Glomerular visceral epithelial cell (primary cell): ENCODE measurements around the gene NGF.

Source experiments
- DNase-seq: peaks from one replicate; pipeline ENCODE4 v3.0.0-alpha.2; 2016; ENCODE audit errors: extremely low spot score

NGF gene

DNA sequence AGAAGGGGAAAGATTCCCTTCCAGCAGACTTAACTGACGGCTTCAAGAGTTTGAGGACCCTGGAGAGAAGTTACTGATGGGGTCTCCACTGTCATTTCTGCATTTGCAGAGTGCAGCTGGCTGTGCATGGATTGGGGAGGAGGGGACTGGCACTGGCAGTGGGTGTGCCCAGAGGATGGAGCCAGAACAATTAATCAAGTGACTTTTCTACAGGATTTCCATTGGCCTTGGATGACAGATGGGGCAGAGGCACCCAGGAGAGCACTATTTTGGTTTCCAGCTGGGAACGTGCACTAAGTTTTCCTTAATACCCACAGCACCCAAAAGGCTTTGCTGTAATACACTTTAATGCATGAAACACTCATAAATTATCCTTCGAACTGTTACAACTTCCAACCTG lies 1.3 kb downstream of the NGF start:
- DNase-seq: no peak

DNA sequence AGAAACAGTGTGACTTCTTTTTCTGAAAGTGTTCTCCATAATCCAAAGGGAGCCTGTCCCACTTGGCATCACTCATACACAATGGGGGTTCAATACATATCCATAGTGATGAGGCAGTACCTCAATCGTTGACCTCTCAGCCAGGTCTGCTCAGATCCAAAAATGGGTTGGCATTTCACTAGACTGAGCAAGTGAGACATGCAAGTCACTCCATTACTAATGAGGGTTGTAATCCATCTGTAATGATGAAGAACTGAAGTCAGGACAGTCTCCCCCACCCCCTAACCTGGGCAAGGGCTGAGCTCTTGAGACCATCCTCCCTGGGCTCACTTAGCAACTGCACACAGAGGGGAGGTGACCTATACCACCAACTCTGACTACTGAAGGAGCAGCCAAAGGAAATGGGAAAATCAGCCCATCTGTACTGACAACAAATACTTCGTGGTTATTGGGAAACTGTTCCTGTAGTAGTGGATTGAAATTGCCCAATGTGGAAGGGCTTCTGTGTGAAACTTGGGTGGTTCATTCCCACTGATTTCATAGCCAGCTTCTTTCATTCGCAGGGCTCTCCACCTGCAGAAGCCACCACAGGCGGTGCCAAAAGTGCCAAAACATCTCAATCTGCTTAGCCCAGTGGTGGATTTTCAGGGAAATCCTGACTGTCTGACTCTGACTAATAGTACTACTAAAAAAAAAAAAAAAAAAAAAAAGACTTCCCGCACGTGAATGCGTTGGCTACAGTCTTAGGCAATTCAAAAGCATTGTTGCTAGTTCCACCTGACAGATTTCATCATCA lies 5.0 kb downstream of the NGF start:
- peak; percentile 87 for DNase-seq

DNA sequence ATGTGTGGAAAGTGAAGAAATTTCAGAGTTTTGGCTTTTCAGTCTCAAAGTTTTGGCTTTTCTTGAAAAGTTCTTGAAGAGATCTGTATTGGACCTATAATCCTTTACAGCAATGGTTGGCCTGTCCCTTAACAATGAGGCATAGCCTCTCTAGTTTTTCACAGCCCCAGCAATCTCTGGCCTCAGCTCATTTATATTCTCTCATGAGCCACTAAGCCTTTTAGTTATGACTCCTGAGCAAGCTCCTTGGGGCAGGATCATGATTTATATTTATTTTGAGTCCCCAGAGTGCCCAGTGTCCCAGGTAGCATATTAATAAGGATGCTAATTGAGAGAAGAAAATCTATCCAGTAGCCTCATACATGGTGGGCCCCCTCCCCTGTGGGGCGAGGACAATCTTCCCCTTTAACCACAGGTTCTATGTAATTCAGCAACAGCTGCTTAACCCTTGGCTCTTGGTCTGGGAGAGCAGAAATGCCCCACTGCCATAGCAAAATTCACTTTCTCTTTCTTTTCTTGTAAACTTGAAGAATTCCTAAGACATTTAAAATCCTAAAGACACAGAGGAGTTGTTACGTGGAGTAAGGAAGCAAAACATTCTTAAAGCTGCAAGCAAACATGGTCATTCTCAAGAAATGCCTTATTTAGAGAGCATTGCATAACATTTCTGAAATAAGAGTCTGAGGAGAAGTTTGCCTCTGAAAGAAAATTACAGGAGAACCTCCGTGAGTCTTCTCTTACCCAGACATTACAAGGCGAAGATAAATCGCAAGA lies 6.3 kb downstream of the NGF start:
- DNase-seq: peak; percentile 44

DNA sequence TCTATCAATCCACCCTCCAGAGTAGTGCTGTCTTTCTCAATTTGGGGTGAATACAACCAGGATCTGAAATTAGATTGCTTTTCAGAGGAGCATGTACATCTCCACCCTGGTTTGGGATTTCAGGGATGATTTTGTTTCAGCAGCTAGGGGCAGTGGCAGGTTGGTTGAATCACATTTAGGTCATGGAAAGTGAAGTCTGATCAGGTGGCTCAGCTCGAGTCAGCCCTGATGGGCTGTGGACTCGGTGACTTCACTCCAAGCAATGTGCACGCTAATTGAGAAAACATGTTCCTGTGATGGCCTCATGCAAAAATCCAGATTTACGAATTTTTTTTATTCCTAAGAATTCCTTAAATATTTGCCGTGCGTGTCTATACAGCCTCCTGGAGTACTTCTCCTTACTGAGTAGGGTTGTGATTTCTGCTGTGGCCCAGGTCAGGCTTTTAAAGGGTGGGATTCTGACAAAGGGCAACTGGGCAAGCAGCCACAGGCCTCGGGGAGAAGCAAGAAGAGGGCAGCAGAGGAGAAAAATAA lies 7.5 kb downstream of the NGF start:
- DNase-seq: peak; percentile 90

DNA sequence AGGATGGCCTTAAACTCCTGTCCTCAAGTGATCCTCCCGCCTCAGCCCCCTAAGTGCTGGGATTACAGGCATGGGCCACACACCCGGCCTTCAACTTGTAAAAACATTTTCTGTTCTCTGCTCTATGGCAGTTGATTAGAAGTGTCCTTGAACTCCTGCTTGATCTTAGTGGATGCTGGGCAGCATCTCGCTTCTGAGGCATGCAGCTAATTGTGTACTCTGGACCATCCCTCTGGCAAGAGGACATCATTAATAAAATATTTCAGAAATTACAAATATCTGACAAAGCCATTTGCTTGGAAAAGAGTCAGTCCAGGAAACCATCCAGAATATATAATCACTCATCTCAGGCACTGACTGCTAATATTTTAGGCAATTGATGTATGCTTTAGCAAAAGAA lies 8.1 kb downstream of the NGF start:
- DNase-seq: no peak

DNA sequence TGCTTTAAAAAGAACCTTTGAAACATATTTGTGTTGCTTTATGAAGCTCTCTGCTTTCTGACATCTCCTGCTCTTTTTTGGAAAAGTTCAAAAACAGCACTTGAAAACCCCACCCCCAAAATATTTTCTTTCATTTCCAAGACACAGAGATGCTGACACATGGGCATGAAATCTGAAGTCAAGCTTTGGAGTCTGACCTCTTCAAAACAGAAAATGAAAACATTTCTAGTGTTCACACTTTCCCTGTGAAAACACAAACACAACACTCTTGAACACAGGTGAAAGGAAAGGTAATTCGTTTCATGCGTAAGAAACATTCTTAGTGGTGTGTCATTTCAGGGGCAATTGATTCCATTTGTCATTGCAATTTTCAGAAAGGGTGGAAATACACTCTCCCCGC lies 10.8 kb downstream of the NGF start:
- no peak for DNase-seq

DNA sequence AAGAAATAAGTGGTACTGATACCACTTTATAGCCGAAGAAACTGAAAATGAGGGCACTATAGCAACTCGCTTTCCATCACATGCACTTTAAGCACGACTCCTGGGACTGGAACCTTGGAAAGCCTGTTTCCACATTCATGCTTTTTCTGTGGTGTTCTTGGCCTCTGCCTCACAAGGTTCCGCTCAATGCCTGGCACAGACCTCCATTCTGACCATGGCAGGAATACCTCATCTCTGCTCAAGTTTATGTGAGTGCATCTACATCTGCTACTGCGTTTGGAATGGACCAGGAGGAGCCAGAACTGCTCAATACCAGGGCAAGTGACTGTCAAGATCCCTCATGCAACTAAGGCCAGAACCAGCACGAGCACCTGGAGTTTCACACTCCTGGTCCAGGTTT lies 11.6 kb downstream of the NGF start:
- no peak for DNase-seq

DNA sequence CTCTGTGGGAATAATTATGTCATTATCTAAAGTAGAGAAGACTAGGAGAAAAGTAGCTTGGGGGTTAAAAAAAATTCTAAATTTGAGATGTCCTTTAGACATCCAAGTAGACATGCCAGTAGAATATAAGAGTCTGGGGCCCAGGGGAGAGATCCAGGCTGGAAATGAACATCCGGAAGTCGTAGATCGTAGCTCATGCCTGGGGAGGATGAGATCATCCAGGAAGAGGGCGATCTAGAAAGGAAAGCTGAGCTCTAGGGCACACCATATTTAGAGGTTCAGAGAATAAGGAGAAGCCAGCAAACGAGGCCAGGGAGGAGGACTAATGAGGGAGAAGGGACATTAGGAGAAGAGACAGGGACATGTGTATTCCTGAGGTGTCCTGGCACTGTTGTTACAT lies 12.2 kb downstream of the NGF start:
- peak; percentile 71 for DNase-seq

DNA sequence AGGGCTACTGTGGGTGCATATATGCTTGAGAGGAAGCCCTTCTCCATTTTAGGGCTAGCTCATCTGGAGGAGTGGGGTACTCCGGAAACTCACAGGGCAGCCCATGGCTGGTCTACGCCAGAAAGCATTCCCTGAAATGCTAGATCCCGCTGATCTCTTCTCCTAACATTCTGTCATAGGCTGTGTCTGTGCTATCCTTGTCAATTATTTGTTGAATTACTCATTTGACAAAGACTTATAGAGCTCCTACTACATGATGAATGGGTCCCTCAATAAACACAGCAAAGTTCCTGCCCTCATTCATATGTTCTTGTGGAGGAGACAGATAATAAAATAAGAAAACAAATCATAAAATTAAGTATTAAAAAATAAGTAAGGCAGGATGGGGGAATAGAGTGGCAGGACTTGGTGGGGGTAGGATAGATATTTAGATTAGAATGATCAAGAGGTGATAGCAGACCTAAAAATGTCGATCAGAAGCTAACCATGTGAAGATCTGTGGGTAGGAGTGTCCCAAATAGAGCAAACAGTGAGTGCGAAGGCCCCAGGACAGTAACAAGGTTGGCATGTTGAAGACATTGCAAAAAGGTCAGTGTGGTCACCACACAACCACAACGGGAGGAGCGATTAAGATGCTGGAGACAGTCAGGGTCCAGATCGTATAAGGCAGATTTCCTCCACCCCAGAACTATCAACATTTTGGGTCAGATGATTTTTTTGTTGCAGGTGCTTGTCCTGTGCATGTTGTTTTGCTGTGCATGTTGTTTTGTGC lies 13.2 kb downstream of the NGF start:
- DNase-seq: peak; percentile 86

DNA sequence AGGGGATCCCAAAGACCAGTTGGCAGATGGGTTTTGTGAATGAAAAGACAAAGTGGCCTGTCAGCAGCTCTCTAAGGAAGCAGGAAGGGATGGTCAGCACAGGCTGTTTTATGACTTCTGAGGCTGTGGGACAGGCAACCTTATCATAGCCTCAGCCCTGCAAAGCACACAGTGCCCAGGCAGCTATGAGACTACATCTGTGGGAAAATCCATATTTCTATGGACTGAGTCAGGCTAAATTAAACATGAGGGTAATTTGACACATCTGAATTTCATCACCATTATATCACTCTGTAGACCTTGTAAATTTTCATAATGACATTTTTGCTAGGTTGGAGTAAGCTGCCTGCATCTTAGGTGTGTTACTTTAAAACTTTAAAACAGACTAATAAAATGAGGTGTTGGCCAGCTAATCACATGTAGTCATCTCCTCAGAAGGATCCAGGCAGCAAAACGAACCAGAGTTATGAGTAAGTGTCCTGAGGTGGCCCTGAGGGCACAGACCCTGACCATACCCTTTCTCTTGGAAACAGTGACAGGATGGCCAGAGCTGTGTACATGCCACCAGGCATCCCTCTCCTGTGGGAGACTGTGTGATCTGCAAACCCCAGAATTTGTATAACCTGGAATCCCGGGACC lies 14.6 kb downstream of the NGF start:
- peak; percentile 63 for DNase-seq

DNA sequence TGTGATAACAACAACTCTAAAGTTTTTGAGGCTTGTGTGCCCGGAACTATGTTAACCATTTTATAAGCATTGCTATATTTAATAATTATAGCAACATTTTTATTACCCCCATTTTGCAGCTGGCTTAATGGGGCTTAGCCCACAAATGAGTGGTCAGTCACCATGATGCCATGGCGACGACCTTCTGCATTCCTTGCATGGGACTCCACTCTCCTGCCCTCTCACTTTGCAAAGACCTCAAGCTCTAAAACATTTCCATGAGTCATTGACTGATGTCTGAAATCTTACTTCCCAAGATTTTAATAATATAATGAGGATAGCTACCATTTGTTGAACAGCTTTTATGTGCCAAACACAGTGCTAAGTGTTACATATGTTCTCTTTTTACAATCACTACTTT lies 15.4 kb downstream of the NGF start:
- peak; percentile 79 for DNase-seq

DNA sequence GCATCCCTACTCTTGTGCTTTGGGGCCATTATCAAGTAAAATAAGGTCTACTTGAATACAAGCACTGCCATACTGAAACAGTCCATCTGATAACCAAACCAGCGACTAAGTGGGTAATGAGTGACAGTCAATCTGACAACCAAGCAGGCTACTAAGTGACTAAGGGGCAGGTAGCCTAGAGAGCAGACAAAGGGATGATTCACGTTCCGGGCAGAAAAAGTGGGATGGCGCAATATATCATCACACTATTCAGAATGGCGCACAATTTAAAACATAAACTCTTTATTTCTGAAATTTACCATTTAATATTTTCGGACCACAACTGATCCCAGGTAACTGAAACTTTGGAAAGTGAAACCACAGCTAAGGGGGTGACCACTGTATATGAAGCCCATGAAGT lies 17.7 kb downstream of the NGF start:
- peak; percentile 46 for DNase-seq

DNA sequence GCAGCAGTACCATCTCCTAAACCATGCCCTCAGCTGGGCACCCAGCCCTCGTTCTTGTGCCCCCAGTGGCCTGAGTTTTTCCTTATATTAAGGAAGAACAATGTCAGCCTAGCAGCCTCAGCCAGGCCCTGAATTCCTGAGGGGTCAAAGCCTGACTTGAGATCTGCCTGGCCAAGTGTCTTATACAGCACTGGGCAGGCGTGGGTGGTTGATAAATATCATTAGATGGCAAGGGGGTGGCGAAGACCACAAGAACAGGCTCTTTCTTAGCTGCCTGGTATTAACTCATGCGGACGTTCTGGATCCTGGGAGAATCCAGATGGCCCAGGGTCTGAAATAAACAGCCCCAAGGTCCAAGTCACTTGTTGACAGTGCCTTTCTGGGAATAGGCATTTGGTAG lies 18.3 kb downstream of the NGF start:
- no peak for DNase-seq

DNA sequence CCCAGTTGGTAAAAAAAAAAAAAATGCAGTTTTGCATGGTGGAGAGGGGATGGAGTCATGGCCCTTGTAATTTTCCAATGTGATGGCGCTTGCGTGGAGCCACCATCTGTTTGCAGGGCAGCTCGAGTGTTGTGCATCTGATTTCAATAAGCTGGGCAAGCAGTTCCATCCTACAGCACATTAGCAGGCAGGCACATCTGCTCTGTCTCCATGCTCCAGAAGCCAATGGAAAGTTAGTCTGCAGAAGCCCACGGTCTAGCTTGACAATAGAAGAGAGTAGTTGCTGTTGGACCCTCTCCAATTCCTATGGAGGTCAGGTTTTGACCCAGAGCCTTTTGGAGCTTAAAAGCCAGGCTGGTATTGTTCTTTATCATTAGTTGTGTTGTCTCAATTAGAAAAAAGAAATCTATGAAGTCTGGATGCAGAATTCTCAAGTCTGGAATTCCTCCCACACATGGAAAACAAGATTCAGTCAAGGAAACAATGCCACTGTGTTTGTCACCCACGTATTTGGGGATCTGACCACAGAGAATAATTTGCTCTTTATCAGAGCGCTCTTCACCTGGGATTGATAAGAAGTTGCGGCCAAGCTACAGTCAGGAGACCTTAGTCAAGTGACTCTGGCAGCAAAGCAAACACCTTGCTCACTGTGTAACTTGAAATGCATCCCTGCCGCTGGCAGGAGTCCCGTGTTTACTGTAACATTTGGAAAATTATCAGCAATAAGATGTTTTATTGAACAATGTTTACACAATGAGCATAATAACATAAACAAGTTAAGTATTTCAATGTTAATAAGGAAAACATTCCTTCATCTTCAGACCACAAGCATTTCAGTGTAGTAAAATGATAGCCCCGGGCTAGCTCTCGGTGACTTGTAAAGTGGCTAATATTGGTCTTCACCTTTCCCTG lies 20.7 kb downstream of the NGF start:
- DNase-seq: no peak

DNA sequence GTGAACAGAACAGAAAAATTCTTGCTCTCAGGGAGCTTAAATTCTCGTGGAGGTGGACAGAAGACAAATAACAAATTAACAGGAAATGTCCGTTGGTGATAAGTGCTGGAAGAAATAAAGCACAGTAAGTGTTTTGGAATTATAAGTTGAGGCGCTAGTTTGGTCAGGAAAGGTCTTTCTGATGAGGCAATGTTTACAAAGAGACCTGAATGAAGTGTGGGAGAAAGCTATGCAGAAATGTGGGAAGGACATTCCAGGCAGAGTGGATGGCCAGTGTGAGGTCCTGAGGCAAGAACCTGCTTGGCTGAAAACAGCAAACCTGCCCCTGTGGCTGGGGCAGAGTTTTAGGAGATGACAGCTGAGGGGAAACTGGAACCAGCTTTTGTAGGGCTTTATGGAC lies 23.3 kb downstream of the NGF start:
- DNase-seq: peak; percentile 88

DNA sequence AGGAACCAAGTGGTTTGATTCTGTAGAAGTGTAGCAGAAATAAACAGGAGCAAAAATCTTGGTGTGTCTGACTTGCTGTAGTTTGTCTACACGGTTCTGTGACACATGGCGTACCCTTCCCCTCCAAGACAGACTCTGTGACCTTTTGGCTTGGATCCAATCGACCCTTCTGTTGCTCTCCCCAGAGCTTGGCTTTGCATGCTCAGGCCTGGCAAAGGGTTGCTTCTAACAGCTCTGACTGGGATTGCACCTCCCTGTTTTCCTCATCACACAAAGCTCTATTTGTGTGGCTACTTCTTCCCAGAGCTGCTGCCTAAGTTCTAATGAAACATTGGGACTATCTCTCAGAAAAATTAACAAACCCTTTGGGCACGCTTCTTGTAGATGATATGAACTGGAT lies 24.0 kb downstream of the NGF start:
- no peak for DNase-seq

DNA sequence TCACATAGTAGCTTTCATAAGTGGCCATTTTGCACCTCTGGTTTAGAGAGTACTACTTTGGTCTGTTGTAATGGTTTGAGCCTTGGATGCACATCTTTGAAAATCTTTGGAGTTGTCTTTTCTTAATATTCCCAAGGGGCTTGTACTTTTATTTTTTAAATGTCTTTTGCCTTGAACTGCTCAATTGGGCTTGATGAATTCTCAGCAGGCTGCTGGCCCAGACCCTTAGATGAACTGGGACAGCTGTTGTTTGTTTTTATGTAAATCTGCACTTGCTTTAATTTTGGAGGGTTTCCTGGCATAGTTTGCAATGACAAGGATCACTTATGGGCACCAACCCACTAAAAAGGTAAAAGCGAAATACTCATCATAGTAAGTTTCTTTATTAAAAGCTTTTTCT lies 24.9 kb downstream of the NGF start:
- no peak for DNase-seq

DNA sequence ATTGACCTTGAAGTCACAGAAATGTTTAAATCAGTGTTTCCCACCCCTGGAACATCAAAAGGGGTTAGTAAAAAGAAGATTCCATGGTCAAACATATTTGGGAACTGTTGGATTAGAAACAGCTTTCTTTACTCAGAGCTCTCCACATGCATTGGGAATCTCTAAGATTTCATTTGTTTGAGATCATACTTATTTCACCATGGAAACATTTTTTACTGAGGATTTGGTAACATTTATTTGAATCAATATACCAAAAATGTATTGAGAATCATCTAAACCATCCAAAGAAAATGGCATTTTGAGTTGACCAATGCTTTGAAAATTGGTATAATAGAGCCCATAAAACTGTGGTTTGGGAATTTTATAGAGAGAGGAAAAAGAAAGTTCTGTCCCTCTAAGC lies 25.3 kb downstream of the NGF start:
- DNase-seq: no peak

DNA sequence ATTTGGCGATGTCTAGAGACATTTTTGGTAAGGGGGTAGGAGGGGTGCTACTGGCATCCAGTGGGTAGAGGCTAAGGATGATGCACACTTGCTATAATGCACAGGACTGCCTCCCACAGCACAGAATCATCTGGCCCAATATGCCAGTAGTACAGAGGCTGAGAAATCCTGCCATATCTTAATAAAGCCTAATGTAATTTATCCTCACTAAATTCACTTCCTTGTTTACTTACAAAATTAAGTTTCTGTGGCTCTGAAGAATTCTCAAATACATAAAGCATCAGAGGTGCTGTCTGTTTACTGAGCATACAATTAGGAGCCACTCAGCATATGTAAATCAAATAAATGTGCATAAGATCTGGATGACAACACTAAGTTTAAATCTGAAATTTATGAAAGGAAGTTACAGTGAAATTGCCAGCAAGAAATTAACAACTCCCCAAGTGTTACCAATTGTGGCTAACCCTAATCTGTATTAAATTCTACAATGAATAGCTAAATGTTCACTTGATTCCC lies 26.5 kb downstream of the NGF start:
- no peak for DNase-seq
